Activated CD8-positive, alpha-beta T cell treated with anti-CD3 and anti-CD28 coated beads, Interleukin-2, amount 10 ng/mL, durations not matched to agents 7 days and 5 days (primary cell): ENCODE data around the gene ZNF429. TPM values are rescaled to one million over a fixed set of nuclear protein-coding genes. Genes with fewer than 3 reads are reported as not detected.
"Not testable (repeated sequence)": the region's sequence is repeated elsewhere in the genome, so short reads cannot be mapped to it uniquely, and the experiment has no call there.

Source experiments
- ATAC-seq: fragments of 150-1000 bp; cut with Tn5 transposase; one replicate; pipeline ENCODE4 v1.10.0; 2021; ENCODE audit warnings: moderate library complexity
- CTCF ChIA-PET: fragments of 350-600 bp; sonication (Branson Sonifier 250); formaldehyde crosslinking; loops from one replicate; lab custom pipeline; 2021; ENCODE audit warnings: antibody characterized with exemption; lab: Charles Lee
- POLR2A ChIA-PET: fragments of 350-600 bp; sonication (Branson Sonifier 250); formaldehyde crosslinking; loops from one replicate; lab custom pipeline; 2021; ENCODE audit warnings: antibody characterized with exemption; lab: Charles Lee
- DNase-seq: peaks from one replicate; pipeline ENCODE4 v3.0.0-alpha.2; 2020
- H3K27ac Mint-ChIP-seq: one replicate; pipeline ENCODE4 v1.8.0; 2021; ENCODE audit warnings: mild to moderate bottlenecking, mixed read lengths
- H3K27me3 Mint-ChIP-seq: one replicate; pipeline ENCODE4 v1.8.0; 2021; ENCODE audit warnings: low read depth, mixed read lengths
- H3K36me3 Mint-ChIP-seq: one replicate; pipeline ENCODE4 v1.8.0; 2021; ENCODE audit warnings: low read depth, mixed read lengths
- H3K4me1 Mint-ChIP-seq: one replicate; pipeline ENCODE4 v1.8.0; 2021; ENCODE audit warnings: low read depth, mixed read lengths
- H3K4me3 Mint-ChIP-seq: one replicate; pipeline ENCODE4 v1.8.0; 2021; ENCODE audit warnings: mild to moderate bottlenecking, mixed read lengths
- H3K9me3 Mint-ChIP-seq: one replicate; pipeline ENCODE4 v1.8.0; 2022; ENCODE audit warnings: mixed read lengths; ENCODE audit not compliant: insufficient read depth
- total RNA-seq, 2 experiments: library from RNA; stranded (reverse); gene quantifications; one replicate each; pipeline ENCODE4 v1.2.3, GENCODE V29; 2021

The ZNF429 gene
- total RNA-seq, 2 experiments from 2014 or later: 13.0 to 14.0 TPM

- Mint-ChIP-seq H3K27ac (no peak overlapping the region), H3K36me3 (no peaks in the 10 kb centered on the region), H3K9me3 (no peaks in the 10 kb centered on the region), H3K4me3 (no peak overlapping the region), H3K4me1 (no peaks in the 10 kb centered on the region), H3K27me3 (no peaks in the 10 kb centered on the region)
- DNase-seq (no peak), ATAC-seq (no peak)
- POLR2A ChIA-PET: no interaction called here
- CTCF ChIA-PET: no interaction called here
Observed at GRCh38 chr19:21593502-21593901, 88.1 kb downstream of the ZNF429 start.

GRCh38 chr19:21593934-21594820, 88.8 kb downstream of the ZNF429 start:
- ATAC-seq: no peak
- Mint-ChIP-seq H3K27ac (no peak overlapping the region), H3K36me3 (no peaks in the 10 kb centered on the region), H3K4me1 (no peaks in the 10 kb centered on the region), H3K4me3 (no peak overlapping the region), H3K9me3 (no peaks in the 10 kb centered on the region), H3K27me3 (no peaks in the 10 kb centered on the region)
- DNase-seq: no peak
- CTCF ChIA-PET: no interaction called here
- POLR2A ChIA-PET: no interaction called here

- ATAC-seq (no peak), DNase-seq (no peak)
- no peak overlapping the region for H3K4me3 Mint-ChIP-seq
- H3K27me3 Mint-ChIP-seq: no peaks in the 10 kb centered on the region
- ChIA-PET POLR2A (no interaction called here), CTCF (no interaction called here)
- no peak overlapping the region for H3K27ac Mint-ChIP-seq
- H3K36me3 Mint-ChIP-seq: no peaks in the 10 kb centered on the region
- no peaks in the 10 kb centered on the region for H3K9me3 Mint-ChIP-seq
- H3K4me1 Mint-ChIP-seq: no peaks in the 10 kb centered on the region
Observed at GRCh38 chr19:21595185-21595584, 89.8 kb downstream of the ZNF429 start.

- Mint-ChIP-seq H3K36me3 (peaks cover 7% of the 10 kb centered on the region), H3K4me1 (peaks cover 24% of the 10 kb centered on the region), H3K4me3 (no peak overlapping the region), H3K27ac (no peak overlapping the region), H3K27me3 (no peaks in the 10 kb centered on the region), H3K9me3 (peaks cover 6% of the 10 kb centered on the region)
- no peak for ATAC-seq
- ChIA-PET CTCF (no interaction called here), POLR2A (no interaction called here)
- DNase-seq: no peak
Observed at GRCh38 chr19:21602082-21602658, 96.8 kb downstream of the ZNF429 start.

- POLR2A ChIA-PET, DNase-seq, H3K4me3 Mint-ChIP-seq, H3K27me3 Mint-ChIP-seq, H3K9me3 Mint-ChIP-seq, ATAC-seq, H3K27ac Mint-ChIP-seq, CTCF ChIA-PET, H3K36me3 Mint-ChIP-seq: not testable (repeated sequence)
- H3K4me1 Mint-ChIP-seq: peaks cover 24% of the 10 kb centered on the region
Observed at GRCh38 chr19:21602659-21603430, 97.4 kb downstream of the ZNF429 start.

GRCh38 chr19:21603431-21604231, 98.2 kb downstream of the ZNF429 start:
- H3K27ac Mint-ChIP-seq: peak overlapping the region; percentile 85
- ChIA-PET POLR2A (interaction anchor here (1.2 to 1.7 kb wide), 2 partner anchors 34 to 98 kb away, joined by 4 to 7 read pairs; partner anchors contain the start of gene ZNF429), CTCF (interaction anchor here (1.1 to 1.2 kb wide), 2 partner anchors 24 to 99 kb away, joined by 3 to 5 read pairs; partner anchors contain the start of gene ZNF429)
- no peaks in the 10 kb centered on the region for H3K27me3 Mint-ChIP-seq
- DNase-seq: no peak
- peaks cover 6% of the 10 kb centered on the region for H3K9me3 Mint-ChIP-seq
- peaks cover 24% of the 10 kb centered on the region for H3K4me1 Mint-ChIP-seq
- peaks cover 7% of the 10 kb centered on the region for H3K36me3 Mint-ChIP-seq
- peak; percentile 30 for ATAC-seq
- peak overlapping the region; percentile 86 for H3K4me3 Mint-ChIP-seq

- peak; percentile 85 for ATAC-seq
- ChIA-PET POLR2A (interaction anchor here (1.0 to 1.7 kb wide), 3 partner anchors 35 to 231 kb away, joined by 4 to 7 read pairs (median 5); partner anchors contain the start of gene ZNF429), CTCF (interaction anchor here (1.1 to 1.2 kb wide), 2 partner anchors 24 to 99 kb away, joined by 3 to 5 read pairs; partner anchors contain the start of gene ZNF429)
- Mint-ChIP-seq H3K9me3 (peaks cover 6% of the 10 kb centered on the region), H3K36me3 (peaks cover 7% of the 10 kb centered on the region), H3K27me3 (no peaks in the 10 kb centered on the region), H3K4me3 (peak overlapping the region; percentile 86), H3K4me1 (peaks cover 24% of the 10 kb centered on the region), H3K27ac (peak overlapping the region; percentile 85)
- DNase-seq: peak; percentile 37
Observed at GRCh38 chr19:21604351-21604926, 99.0 kb downstream of the ZNF429 start.

Other genes with a start within 250 kb of the ZNF429 start
- 10 to 100 TPM; 16.4 to 17.0 TPM for gene ZNF708, start 176.2 kb upstream of the ZNF429 start, total RNA-seq
- gene ZNF738, start 146.6 kb upstream of the ZNF429 start, total RNA-seq: 10 to 100 TPM; 20.1 to 20.5 TPM
- 10 to 100 TPM; 20.3 to 21.6 TPM for gene ZNF493, start 108.5 kb upstream of the ZNF429 start, total RNA-seq